DMS53 (cell line): ENCODE results near the gene SART3.

Experiments
- DNase-seq: peaks from one replicate; lab custom pipeline; 2025; lab: John Stamatoyannopoulos, UW

SART3 gene, protein sequence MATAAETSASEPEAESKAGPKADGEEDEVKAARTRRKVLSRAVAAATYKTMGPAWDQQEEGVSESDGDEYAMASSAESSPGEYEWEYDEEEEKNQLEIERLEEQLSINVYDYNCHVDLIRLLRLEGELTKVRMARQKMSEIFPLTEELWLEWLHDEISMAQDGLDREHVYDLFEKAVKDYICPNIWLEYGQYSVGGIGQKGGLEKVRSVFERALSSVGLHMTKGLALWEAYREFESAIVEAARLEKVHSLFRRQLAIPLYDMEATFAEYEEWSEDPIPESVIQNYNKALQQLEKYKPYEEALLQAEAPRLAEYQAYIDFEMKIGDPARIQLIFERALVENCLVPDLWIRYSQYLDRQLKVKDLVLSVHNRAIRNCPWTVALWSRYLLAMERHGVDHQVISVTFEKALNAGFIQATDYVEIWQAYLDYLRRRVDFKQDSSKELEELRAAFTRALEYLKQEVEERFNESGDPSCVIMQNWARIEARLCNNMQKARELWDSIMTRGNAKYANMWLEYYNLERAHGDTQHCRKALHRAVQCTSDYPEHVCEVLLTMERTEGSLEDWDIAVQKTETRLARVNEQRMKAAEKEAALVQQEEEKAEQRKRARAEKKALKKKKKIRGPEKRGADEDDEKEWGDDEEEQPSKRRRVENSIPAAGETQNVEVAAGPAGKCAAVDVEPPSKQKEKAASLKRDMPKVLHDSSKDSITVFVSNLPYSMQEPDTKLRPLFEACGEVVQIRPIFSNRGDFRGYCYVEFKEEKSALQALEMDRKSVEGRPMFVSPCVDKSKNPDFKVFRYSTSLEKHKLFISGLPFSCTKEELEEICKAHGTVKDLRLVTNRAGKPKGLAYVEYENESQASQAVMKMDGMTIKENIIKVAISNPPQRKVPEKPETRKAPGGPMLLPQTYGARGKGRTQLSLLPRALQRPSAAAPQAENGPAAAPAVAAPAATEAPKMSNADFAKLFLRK

DNA sequence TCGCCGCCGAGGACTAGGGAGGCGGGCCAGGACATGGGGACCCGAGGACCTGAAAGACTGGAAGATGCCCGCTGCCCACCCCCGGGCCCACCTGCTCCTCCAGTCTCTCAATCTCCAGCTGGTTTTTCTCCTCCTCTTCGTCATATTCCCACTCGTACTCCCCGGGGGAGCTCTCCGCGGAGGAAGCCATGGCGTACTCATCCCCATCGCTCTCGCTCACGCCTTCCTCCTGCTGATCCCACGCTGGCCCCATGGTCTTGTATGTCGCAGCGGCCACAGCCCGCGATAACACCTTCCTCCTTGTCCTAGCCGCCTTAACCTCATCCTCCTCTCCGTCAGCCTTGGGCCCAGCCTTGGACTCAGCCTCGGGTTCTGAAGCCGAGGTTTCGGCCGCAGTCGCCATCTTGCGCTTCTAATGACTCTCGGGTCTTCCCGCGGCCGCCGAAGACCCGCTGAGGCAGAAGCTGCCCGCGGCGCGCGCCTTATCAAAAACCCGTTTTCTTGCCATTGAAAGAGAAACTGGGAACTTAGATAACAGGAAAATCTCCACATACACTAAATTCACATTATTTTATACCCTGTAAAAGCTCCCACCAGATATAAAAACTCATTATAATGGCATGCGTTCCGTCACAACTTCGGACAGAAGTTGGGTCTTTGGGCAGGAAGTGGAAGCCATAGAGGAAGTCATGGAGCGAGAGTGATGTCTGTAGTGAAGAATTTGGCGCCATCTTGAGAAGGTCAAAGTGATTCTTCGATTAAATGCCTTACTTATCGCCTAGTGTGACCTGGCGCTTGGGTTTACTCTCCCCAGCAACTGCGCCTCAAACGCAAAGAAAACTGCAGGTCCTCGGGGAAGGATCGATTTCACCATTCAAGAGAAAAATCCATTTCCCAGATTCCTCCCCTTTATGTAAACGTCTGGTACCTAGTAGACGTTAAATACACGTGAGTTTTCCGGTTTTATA, at the start of gene SART3:
Gene SART3, minus strand, starts transcription at position 422 of the 968 bp plus-strand sequence. Its CDS starts 19 bp downstream, at position 403.
- DNase-seq: peak; percentile 97

DNA sequence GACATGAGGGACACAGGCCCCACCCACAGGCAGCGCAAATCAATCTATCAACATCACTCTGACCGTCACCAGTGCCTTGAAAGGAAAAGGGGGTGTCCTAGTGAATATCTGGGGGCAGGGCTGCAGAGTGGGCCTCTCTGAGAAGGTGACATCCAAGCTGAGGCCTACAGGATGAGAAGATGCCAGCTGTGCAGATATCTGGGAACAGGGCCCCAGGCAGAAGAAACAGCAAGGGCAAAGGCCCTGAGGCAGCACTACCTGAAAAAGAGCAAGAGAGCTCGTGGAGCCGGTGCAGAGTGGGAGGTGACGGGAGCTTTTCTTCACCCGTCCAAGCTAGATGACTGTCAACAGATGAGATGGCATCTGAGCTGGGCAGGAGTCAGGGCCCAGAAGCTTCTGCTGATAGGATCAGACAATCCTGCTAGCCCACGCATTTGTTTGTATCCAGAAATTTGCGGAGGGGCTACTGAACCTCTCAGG, 49.4 kb upstream of the SART3 start:
- DNase-seq: no peak

DNA sequence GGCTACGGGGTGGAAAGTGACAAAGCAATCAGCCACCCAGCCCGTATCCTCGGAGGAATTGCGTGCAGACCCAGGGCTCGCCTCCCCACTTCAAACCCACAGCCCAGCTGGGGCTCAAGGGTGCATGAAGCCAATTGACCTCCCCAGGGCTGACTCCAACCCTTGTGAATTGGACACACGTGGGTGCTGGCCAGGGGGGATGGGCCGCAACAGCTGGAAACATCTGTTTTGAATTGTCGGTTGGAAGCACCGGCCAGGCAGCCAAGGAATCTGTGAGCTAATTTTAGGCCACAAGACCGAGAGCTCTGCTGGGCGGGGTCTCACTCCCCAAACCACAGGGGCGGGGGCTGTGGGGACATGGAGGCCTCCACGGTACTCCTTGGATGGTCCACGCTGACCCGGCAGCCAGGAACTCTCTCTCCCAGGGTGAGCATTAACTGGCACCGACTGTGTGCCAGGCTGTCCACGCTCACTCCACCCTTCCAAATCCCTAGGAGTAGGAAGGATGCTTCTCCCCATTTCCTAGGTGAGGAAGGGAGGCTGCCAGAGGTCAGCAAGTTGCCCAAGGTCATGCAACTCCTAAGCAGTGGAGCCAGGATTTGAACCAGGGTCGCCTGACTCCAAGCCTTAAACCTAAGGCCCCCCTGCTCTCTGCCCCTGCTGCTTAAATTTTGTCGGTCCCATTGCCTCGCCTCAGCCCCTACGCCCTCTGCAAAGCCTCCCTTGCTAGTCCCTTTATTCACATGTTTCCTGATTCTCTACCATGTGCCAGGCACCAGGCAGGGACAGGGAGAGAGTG, 48.8 kb upstream of the SART3 start:
- DNase-seq: no peak

DNA sequence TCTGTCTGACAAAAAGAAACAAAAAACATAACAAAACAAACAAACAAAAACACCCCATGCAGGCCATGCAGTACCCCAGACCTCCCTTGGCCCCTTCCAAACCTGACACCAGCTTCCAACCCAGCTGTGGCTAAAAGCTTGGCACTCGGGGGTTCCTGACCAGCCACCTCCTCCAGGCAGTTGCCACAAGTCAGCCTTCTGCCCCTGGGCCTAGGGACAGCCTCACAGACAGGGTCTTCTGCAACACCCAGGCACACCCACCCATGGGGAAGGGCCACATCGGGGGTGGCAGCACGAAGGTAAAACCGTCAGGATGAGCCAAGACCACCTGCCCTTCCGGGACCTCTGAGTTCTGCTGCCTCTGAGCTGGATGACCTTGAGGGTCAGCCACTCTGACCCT, 47.6 kb upstream of the SART3 start:
- no peak for DNase-seq

DNA sequence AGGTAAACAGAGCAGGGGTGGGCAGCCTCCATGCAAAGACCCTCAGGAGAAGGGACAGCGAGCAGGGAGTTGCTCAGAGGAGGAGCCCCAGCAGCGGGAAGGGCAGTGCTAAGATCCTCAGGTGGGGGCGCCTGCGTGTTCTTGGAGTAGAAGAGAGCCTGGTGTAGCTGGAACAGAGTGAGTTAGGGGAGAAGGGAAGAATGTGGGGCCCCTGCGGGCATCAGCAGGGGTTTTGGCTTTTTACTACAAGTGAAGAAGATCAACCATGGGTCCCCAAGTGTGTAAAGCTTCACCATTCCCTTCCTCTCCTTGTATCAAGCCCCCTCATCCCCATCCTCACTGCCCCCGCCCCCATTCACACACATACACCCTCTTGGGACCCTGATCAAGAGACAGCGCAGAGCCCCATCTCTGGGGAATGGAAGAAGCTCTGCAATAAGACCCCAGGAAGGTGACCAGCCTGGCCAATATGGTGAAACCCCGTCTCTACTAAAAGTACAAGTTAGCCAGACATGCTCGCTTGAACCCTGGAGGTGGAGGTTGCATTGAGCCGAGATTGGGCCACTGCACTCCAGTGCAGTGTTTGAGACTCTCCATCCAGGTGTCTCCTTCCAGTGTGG, 47.1 kb upstream of the SART3 start:
- DNase-seq: no peak

DNA sequence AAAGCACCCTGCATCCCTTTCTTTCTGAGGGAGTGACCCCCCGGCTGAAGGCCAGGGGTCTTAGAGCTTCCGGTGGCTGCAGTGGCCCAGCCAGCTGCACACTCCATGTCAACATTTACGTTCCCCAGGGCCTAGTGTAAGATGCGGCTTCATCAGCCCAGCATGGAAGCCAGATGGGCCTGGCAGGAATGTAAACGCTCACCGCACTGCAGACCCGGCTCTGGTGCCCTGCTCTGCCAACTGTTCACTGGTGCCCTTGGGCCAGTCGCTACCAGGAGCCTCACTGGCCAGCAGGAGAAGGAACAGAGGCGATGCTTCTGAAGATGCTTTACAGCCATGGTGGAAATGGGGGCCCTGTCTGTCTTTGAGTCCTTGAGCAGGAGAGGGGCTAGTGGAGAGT, 45.5 kb upstream of the SART3 start:
- DNase-seq: no peak

DNA sequence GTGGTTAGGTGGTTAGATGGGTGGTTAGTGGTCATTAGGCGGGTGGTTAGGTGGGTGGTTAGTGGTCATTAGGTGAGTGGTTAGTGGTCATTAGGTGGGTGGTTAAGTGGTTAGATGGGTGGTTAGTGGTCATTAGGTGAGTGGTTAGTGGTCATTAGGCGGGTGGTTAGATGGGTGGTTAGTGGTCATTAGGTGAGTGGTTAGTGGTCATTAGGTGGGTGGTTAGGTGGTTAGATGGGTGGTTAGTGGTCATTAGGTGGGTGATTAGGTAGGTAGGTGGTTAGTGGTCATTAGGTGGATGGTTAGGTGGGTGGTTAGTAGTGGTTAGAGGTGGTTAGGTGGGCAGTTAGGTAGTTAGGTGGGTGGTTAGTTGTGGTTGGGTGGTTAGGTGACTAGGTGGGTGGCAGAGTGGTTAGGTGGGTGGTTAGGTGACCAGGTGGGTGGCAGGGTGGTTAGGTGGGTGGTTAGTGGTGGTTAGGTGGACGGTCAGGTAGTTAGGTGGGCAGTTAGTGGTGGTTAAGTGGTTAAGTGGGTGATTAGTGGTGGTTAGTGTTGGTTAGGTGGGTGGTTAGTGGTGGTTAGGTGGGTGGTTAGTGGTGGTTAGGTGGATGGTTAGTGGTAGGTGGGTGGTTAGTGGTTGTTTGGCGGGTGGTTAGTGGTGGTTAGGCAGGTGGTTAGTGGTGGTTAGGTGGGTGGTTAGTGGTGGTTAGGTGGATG, 44.9 kb upstream of the SART3 start:
- DNase-seq: no peak

DNA sequence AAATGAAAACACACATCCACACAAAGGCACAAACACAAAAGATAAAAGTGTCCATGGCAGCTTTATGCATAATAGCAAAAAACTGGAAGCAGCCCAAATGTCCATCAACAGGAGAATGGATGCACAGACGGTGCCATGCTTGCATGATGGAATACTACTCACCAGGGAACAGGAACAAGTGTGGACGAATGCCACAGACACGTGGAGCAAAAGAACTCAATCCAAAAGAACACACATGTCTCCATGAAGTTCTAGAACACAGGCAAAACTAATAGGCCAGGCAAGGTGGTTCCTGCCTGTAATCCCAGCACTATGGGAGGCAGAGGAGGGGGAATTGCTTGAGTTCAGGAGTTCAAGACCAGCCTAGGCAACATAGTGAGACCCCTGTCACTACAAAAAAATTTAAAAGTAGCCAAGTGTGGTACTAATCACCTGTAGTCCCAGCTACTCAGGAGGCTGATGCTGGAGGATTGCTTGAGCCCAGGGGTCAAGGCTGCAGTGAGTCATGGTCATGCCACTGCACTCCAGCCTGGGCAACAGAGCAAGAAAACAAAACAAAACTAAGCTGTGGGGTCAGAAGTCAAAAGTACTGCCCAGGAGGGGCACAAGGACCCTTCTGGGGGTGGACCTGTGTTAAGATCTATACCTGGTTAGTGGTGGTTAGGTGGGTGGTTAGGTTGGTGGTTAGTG, 44.2 kb upstream of the SART3 start:
- DNase-seq: peak; percentile 34

DNA sequence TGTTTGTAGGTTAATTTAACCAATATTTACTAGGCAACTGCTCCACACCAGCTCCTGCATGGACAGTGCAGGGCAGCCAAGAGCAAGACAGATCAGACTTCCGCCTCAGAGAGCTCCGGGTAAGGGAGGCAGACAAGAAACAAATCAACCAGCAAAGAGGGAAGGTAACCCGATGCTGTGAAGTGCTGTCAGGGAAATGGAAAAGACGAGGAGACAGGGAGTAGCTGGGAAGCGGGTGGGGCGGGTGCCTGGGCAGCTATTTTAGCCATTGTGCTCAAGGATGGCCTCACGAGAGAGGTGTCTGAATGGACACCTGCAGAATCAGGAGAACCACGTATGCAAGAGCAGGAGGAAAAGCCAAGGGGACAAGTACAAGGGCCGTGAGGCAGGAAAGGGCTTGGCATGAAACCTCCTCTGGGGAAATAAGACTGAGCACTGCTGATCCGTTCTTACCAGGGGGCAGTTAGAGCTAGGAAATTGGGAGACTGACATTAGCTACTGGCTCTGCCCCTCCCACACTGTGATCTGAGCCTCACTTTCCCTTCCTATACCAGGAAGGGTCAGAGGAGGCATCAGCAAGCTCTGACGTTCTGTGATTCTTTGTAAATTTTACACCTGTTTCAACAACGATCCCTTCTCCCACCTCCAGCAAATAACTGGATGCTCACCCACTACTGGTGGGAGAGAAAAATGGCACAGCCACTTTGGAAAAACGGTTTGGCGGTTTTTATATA, 43.4 kb upstream of the SART3 start:
- DNase-seq: peak; percentile 42

DNA sequence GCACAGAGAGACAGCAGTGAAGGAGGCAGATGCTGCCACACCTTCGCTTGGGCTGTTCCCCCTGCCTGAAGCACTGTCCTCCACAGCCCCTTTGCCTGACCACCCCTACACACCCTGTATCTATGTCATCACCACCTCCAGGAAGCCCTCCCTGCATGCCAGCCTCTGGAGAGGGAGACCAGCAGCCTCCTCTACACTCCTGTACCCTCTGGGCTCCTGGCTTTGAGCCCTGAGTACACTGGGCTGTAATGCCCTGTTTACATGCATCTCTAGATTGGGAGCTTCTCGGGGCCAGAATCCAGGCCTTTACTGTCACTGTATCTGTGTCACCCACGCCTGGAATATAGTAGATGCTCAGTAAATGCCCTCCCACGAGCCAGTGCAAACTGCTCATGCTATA, 42.8 kb upstream of the SART3 start:
- DNase-seq: no peak

DNA sequence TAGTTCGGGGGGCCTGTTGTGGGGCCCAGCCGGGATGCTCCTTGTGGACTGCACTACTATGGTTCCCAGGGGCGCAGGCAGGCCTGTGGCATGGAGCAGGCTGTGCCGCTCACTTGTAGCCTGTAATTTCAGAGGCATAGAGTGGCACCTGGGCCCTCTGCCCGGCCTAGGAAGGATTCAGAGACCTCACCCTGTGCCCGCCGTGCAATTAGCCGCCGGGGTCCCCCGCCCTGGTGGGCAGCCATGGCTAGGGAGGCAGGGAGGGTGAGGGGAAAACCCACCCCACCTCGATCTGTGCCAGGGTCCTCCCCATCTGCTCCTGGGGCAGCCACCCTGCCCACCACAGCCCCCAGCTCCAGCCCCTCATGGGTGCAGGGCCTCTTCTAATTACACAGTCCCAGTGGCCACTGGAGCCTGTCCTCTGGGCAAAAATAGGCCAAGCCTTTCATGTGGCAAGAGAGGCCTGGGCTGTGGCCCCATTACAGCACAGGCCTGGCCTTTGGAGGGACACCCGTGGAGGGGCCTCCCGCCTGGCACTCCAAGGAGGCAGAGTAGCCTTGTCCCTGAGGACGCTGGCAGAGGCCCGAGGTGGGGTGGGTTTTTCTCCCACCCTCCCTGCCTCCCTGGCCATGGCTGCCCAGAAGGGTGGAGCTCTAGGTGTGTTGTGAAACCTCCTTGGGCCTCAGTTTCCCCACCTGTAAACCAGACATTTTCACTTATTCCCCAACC, 42.2 kb upstream of the SART3 start:
- DNase-seq: no peak

DNA sequence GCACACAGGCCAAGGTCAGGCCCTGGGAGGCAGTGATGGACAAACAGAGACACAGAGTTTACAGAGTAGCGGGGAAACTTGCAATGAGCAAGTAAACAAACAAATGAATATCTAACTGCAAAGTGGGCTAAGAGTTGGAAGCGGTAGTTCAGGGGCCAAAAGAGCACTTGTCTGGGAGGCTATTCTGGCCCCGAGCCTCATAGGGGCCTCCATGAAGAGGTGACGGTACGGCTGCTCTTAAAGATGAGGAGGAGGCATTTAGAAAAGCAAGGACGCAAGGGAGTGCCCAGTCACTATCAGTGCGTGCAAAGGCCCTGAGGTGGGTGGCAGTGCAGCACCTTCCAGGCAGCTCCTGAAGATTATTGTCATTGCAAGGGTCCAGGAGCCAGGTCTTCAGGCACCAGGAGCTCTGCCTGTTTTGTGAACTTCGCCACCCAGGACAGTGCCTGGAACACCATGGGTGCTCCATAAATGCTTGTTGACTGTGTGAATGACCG, 41.3 kb upstream of the SART3 start:
- DNase-seq: no peak

DNA sequence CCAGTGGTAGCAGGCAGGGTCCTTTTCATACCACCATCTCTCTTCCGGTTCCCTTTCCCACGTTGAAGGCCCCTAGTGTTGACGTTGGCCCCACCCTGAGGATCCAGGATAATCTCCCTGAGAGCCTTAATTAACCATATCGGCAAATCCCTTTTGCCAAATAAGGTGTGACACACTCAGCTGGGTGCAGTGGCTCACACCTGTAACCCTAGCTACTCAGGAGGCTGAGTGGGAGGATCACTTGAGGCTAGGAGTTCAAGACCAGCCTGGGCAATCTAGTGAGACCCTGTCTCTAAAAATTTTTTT, 39.7 kb upstream of the SART3 start:
- DNase-seq: no peak

DNA sequence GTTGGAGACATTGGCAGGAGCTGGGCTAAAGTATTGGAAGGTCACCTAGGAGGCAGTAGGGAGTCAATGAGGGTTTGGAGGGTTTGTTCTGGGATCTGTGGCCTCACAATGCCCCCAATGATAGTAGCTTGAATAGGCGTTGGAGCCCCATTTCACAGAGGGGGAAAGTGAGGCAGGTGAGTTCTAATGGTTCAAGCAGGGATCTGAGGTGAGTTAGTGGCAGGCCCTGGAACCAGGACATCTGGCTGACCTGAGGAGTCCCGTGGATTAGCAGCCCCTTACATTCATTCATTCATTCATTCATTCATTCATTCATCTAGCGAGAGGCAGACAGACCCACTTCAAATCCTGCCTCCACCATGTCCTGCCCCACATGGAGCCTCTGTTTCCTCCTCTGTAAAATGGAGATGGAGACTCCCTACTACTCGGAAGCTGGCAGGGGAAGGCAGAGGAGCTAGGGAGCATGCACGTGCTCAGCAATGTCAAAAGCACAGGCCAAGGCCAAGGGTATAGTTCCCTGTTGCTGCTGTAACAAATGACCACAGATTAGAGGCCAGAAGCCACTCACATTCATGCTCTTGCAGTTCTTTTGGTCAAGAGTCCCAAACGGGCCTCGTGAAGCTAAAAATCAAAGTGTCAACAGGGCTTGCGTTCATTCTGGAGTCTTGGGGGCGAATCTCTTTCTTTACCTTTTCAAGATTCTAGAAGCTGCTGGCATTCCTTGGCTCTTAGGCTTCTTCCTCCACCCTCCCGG, 39.2 kb upstream of the SART3 start:
- DNase-seq: no peak

DNA sequence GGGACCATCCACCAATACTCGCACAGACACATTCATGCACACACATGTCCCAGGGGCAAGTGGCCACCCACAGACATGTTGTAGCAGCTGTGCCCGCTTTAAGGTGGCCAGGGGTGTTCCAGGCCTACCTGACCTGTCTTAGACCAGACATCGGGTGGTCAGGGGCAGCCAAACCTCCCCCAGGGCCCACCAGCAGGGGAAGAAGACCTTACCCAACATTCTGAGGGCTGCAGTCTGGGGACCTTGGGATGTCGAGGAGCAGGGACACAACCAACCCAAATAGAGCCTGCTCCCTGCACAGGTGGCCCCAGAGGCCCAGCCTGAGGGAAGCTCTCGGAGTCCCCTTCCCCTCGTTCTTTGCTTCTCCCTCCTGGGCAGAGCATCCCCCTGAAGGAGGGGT, 38.6 kb upstream of the SART3 start:
- DNase-seq: no peak

DNA sequence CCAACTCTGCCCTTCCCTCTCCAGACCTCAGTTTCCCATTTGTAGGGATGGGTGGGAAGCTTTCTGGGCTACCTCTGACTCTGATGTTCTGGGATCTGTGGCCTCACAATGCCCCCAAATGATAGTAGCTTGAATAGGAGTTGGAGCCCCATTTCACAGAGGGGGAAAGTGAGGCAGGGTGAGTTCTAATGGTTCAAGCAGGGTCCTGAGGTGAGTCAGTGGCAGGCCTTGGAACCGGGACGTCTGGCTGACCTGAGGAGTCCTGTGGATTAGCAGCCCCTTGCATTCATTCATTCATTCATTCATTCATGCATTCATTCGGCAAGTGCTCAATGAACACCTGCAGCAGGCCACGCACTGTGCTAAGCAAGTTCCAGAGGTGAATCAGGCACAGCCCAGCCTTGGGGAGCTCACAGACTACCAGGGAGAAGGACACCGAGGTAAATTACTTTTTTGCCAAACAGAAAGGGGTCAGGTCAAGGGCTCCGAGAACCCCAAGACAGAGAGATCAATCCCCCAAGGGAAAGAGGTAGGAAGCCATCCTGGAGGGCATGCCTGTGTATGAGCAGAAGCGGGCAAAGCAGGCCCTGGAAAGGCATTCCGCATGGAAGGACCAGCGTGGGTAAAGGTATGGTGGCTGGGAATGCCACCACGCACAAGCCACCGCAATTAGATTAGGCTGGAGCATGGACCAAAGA, 37.7 kb upstream of the SART3 start:
- DNase-seq: no peak
